Epithelial cell of proximal tubule (primary cell): ENCODE results near the gene CAMK2D. TPM values are rescaled to one million over a fixed set of nuclear protein-coding genes. Genes with fewer than 3 reads are reported as not detected.
A peak's percentile ranks its signal among the peaks of the same experiment; 100 is the strongest.

Experiments used
- DNase-seq: peaks from one replicate; pipeline ENCODE4 v3.0.0-alpha.2; 2011; ENCODE audit warnings: low read depth
- H3K4me3 ChIP-seq: 2 replicates; pipeline ENCODE4 v1.5.1; 2011; ENCODE audit warnings: low read depth, mild to moderate bottlenecking, low read length
- total RNA-seq: library from RNA; depleted of rRNA; stranded (reverse); fragments of >200 nt; gene quantifications from 2 replicates; pipeline ENCODE4 v1.2.3, GENCODE V29; 2015
- TF ChIP-seq, protein P1 (sequence below): conservative IDR thresholded peaks from 2 replicates; pipeline ENCODE4 v1.5.1; 2012; ENCODE audit warnings: low read depth, mild to moderate bottlenecking, low read length

CAMK2D gene
- total RNA-seq, 1 donor from 2014 or later, result 42.2 TPM

DNA sequence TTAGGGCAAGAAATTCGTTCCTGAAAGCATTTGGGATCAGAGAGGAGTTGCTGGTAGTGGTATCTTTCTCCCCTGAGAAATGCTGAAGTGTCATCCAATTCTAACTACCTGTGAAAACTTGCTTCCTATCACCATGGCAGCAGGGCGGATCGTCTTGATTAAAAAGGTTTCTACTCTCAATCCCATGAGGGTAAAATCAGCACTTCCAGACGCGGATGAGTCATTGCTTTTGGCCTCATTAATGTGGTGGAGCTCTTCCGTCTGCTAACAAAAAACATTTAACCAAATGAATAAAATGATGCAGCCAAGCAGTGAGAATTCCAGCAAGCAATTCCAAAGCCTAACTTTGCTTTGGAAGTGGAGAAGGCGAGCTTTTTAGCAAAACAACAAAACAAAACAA, 325.6 kb downstream of the CAMK2D start:
- no peak for DNase-seq
- TF ChIP-seq, protein P1, sequence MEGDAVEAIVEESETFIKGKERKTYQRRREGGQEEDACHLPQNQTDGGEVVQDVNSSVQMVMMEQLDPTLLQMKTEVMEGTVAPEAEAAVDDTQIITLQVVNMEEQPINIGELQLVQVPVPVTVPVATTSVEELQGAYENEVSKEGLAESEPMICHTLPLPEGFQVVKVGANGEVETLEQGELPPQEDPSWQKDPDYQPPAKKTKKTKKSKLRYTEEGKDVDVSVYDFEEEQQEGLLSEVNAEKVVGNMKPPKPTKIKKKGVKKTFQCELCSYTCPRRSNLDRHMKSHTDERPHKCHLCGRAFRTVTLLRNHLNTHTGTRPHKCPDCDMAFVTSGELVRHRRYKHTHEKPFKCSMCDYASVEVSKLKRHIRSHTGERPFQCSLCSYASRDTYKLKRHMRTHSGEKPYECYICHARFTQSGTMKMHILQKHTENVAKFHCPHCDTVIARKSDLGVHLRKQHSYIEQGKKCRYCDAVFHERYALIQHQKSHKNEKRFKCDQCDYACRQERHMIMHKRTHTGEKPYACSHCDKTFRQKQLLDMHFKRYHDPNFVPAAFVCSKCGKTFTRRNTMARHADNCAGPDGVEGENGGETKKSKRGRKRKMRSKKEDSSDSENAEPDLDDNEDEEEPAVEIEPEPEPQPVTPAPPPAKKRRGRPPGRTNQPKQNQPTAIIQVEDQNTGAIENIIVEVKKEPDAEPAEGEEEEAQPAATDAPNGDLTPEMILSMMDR, result no peak
- no peak overlapping the region for H3K4me3 ChIP-seq

DNA sequence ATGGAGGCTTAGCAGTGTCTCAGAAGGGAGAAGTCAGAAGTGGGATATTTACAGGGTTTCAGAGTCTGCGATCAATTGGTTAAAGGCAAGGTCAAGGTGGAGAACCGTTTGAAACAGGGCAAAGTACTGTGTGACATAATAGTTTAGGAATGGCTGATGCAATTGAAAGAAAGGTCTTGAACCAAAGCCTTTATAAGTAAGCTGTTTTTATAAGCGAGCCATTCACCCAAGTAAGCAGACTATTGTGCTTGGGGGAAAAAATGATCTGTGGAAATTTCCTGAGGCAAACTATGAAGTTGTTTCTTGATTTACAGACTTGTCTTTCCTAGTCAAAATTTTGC, 327.3 kb downstream of the CAMK2D start:
- peak; percentile 93 for DNase-seq
- TF ChIP-seq, protein P1, result no peak
- H3K4me3 ChIP-seq, result no peak overlapping the region

DNA sequence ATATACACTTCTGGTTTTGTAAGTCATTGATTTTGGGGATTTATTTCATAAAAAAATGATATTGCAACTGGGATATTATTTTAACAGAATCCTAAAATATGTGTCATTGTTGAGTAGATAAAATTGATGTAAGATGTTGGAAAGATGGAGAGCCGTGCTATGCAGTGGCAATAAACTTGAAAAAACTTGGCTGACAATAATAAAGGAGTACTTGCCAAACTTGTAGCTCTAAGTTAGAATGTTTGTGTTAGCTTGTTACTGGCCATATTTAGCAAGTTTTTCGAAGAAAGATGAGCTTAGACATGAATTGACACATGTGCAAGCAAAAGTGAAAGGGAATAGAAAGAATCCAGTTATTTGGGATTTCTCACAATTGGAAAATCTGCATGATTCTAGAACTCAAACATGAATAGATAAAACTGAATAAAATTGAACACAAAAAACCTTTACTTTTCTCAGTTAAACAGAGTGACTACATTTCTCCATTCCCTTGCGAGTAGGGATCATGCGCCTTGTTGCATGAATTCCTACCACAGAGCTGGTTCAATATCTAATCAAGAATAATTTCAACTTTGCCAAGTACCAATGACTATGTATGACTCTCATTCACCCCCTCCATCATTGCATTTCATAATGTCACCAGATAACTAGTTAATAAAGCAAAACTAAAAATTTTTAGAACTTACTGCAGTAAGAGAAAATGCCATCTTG, 327.8 kb downstream of the CAMK2D start:
- TF ChIP-seq, protein P1, result no peak
- no peak for DNase-seq
- H3K4me3 ChIP-seq, result no peak overlapping the region

DNA sequence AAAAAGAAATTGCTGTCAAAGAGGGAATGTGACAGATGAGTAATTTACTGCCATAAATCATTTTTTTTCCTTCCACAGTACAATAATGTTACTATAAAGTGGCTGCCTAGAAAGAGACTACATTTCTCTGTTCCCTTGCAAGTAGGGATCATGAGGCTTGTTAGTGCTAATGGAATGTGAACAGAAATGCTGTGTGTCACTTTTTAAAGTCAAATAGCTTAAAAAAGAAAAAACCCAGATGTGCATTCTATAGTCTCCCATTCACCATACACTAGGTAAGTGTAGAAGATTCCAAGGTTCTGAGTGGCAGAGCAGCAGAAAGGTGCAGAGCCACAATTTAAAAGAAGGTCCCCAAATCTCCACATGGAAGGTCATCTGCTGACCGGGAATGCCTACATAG, 328.4 kb downstream of the CAMK2D start:
- TF ChIP-seq, protein P1, result no peak
- no peak for DNase-seq
- H3K4me3 ChIP-seq, result no peak overlapping the region

DNA sequence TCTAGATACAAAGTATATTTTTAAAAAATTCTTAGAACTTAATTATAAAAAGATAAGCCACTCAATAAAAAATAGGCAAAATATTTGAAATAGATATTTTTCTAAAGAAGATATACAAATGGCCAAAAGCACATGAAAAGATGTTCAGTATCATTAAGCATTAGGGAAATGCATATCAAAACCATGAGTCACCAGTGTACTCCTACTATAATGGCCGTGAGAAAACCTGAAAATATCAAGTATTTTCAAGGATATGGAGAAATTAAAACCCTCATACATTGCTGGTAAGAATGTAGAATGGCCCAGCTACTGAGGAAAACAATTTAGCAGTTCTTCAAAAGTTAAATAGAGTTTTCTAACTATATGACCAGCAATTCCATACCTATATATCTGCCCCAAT, 337.9 kb downstream of the CAMK2D start:
- DNase-seq, result no peak
- H3K4me3 ChIP-seq, result no peak overlapping the region
- TF ChIP-seq, protein P1, result no peak

DNA sequence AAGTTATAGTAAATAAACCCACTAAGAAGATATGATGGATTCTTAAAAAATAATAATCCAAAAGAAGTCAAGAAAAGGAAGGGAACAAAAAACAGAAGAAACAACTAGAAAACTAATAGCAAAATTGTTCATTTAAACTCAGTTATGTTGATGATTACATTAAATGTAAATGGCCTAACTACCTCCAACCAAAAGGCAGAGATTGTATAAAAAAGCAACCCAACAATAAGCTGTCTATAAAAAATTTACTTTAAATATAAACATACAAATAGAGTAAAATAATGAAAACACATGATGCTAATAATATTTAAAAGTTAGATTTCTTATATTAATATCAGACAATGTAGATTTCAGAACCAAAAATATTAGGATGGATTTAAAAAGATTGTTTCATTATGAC, 340.6 kb downstream of the CAMK2D start:
- TF ChIP-seq, protein P1, result no peak
- no peak overlapping the region for H3K4me3 ChIP-seq
- no peak for DNase-seq

DNA sequence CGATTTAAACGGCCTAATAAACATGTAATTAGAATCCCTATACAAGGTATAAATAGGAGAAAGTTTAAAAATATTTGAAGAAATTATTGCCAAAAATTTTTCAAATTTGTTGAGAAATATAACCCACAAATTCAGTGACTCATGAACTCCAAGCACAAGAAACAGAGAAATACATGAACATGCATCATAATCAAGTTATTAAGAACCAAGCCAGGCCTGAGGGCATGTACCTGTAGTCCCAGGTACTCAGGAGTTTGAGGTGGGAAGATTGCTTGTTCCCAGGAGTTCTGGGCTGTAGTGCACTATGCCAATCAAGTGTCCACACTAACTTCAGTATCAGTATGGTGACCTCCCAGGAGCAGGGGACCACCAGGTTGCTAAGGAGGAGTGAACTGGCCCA, 341.9 kb downstream of the CAMK2D start:
- TF ChIP-seq, protein P1, result no peak
- H3K4me3 ChIP-seq, result no peak overlapping the region
- DNase-seq, result no peak
